NB4 (cell line): ENCODE measurements around the gene CCDC85C.

Experiments
- DNase-seq: peaks from one replicate; pipeline ENCODE4 v3.0.0; 2010; ENCODE audit warnings: low read depth
- H3K4me3 ChIP-seq: one replicate; pipeline ENCODE4 v1.5.1; 2011; ENCODE audit warnings: mild to moderate bottlenecking, low read depth, low read length, moderate library complexity
- MYC ChIP-seq: IDR thresholded peaks from 2 replicates; pipeline ENCODE4 v1.6.1; 2011; ENCODE audit warnings: low read depth, low read length
- POLR2A ChIP-seq: IDR thresholded peaks from 2 replicates; pipeline ENCODE4 v1.6.1; 2011; ENCODE audit warnings: mild to moderate bottlenecking; ENCODE audit not compliant: insufficient read length; ENCODE audit errors: extremely low read depth
- TF ChIP-seq, protein P1 (sequence below): IDR thresholded peaks from one replicate; pipeline ENCODE4 v1.5.1; 2012; ENCODE audit warnings: low read depth, low read length
- TF ChIP-seq, protein P2 (sequence below): IDR thresholded peaks from 2 replicates; pipeline ENCODE4 v1.6.1; 2011; ENCODE audit warnings: low read depth, low read length

Gene CCDC85C

GRCh38 chr14:99516871-99517642 lies 87.0 kb downstream of the CCDC85C start:
- DNase-seq: no peak
- no peak overlapping the region for H3K4me3 ChIP-seq
- no peak for TF ChIP-seq MYC
- no peak for TF ChIP-seq POLR2A
- TF ChIP-seq, protein P1, sequence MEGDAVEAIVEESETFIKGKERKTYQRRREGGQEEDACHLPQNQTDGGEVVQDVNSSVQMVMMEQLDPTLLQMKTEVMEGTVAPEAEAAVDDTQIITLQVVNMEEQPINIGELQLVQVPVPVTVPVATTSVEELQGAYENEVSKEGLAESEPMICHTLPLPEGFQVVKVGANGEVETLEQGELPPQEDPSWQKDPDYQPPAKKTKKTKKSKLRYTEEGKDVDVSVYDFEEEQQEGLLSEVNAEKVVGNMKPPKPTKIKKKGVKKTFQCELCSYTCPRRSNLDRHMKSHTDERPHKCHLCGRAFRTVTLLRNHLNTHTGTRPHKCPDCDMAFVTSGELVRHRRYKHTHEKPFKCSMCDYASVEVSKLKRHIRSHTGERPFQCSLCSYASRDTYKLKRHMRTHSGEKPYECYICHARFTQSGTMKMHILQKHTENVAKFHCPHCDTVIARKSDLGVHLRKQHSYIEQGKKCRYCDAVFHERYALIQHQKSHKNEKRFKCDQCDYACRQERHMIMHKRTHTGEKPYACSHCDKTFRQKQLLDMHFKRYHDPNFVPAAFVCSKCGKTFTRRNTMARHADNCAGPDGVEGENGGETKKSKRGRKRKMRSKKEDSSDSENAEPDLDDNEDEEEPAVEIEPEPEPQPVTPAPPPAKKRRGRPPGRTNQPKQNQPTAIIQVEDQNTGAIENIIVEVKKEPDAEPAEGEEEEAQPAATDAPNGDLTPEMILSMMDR: no peak
- TF ChIP-seq, protein P2, sequence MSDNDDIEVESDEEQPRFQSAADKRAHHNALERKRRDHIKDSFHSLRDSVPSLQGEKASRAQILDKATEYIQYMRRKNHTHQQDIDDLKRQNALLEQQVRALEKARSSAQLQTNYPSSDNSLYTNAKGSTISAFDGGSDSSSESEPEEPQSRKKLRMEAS: no peak

DNA sequence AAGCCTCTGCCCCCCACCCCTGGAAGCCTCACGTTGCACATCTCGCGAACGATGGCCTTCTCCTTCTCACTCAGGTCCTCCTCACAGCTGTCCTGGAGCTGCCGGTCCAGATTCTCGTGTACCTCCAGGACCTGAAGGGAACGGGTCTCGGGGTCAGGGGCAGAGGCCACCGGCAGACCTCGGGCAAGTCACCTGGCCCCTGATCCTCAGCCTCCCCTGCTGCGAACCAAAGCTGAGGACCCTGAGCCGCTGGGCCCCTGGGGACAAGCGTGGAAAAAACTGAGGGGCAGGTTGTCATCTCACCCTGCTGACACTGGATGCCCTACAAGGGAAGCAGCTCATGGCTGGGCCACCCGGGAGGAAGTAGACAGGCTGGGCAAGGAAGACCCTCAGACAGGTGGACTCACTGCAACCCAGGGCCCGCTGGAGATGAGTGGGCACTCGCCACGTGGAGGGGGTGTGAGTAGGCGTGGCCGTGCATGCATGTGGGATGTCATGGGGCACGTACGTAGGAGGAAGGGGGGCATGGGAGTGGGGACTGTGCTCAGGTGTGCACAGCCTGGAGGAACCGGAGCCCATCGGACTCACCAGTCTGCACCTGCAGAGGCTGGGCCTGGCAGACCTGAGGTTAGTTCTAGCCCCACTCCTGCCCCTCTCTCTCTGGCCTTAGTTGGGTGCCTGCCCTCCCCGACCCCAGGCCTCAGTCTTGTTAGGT lies 87.7 kb downstream of the CCDC85C start:
- H3K4me3 ChIP-seq: no peak overlapping the region
- no peak for DNase-seq
- TF ChIP-seq, protein P1: no peak
- no peak for TF ChIP-seq POLR2A
- TF ChIP-seq, protein P2: no peak
- TF ChIP-seq MYC: no peak

DNA sequence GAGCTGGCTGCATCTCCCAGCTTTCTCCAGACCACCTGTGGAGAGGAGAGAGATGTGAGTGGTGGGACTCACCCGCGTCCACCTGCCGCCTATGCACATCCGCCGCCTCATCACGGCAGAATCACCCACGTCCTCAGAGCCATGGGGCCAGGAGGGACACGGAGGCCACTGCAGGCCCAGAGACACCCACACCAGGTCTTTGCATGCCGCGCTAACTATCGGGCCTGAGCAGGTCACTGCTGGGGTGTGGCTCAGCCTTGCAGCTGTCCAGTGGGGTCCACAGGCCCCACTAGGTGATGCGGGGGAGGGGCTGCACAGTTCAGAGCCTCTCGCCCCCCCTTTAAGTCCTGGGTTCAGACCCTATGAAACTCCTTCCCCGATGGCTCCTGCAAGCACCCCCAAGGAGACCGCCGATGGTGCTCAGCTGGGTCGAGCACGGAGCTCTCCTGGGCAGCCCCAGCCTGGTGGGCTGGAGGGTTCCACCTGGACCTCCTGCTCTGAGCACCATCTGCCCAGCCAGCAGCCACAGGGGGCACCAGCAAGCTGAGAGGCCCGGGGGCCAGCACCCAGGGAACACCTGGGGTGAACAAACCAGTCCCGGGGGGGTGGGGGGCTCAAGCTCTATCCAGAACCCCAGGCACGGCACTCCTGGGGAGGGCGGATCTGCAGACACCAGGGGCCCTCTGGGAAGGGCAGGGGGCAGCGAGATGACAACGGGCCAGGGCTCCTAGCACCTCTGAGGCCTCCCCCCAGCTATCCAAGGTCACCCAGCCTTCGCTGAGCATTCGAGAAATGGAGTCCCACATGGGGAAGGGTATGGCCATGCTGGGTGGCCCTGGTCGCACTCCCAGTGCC lies 88.5 kb downstream of the CCDC85C start:
- no peak for DNase-seq
- H3K4me3 ChIP-seq: no peak overlapping the region
- TF ChIP-seq POLR2A (no peak), MYC (no peak)
- TF ChIP-seq, protein P1: no peak
- TF ChIP-seq, protein P2: no peak

- no peak for DNase-seq
- TF ChIP-seq, protein P1: no peak
- no peak for TF ChIP-seq MYC
- TF ChIP-seq POLR2A: no peak
- TF ChIP-seq, protein P2: no peak
- H3K4me3 ChIP-seq: no peak overlapping the region
Observed at GRCh38 chr14:99514552-99515300, 89.3 kb downstream of the CCDC85C start.

DNA sequence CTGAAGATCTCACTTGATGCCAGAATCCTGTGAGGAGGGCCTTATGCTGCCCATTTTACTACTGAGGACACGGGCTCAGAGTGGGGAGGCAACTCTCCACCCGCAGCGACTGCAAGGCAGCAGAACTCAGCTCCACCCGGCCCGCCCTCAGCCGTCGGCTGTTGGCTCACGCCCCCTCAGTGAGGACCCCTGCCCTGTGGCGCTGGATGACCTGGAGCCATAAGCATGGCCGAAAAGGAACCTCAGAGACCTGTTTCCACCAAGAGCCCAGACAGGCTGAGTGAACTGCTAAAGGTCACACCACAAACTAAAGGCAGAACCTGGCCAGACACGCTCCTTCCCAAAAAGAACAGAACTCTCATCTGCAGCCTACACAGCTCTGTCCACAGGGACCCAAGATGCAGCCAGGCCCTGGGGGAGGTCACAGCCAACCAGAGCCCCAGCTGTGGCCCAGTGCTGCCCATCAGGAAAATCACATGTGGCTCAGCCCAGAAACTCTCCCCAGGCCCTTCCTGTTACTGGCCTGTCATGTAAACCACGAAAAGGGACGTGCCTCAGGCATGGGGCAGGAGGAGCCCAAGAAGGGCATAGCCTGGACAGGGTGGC lies 90.0 kb downstream of the CCDC85C start:
- DNase-seq: no peak
- H3K4me3 ChIP-seq: no peak overlapping the region
- TF ChIP-seq, protein P1: no peak
- TF ChIP-seq POLR2A (no peak), MYC (no peak)
- TF ChIP-seq, protein P2: no peak
